GM23338 (cell line): ENCODE measurements around the gene STX16. TPM values are rescaled to one million over a fixed set of nuclear protein-coding genes. Genes with fewer than 3 reads are reported as not detected.

Experiments
- ATAC-seq: fragments of 200-7000 bp; cut with Tn5 transposase; 3 replicates; pipeline ENCODE4 v1.9.1; 2020
- DNase-seq: peaks from one replicate; pipeline ENCODE4 v3.0.0-alpha.2; 2015; ENCODE audit warnings: low spot score
- H2AFZ ChIP-seq: fragments of 200-600 bp; sonication (generic); 2 replicates; pipeline ENCODE4 v1.8.0; 2016; ENCODE audit warnings: antibody characterized with exemption, mild to moderate bottlenecking, moderate library complexity
- H3F3A ChIP-seq: fragments of 200-600 bp; sonication (generic); replicated peaks from 2 replicates; pipeline ENCODE4 v1.8.0; 2017; ENCODE audit warnings: antibody characterized with exemption, mixed run types, low read depth
- H3K27ac ChIP-seq: fragments of 200-600 bp; sonication (generic); 2 replicates; pipeline ENCODE4 v1.6.1; 2016; ENCODE audit warnings: low read depth
- H3K27me3 ChIP-seq: fragments of 200-600 bp; sonication (generic); 2 replicates; pipeline ENCODE4 v1.8.0; 2016; ENCODE audit warnings: mild to moderate bottlenecking, mixed run types, moderate library complexity; ENCODE audit not compliant: insufficient read depth
- H3K36me3 ChIP-seq: fragments of 200-600 bp; sonication (generic); 2 replicates; pipeline ENCODE4 v1.8.0; 2016; ENCODE audit warnings: mild to moderate bottlenecking; ENCODE audit not compliant: insufficient read depth
- H3K4me1 ChIP-seq: fragments of 200-600 bp; sonication (generic); 2 replicates; pipeline ENCODE4 v1.8.0; 2016; ENCODE audit warnings: mild to moderate bottlenecking, moderate library complexity; ENCODE audit not compliant: insufficient read depth
- H3K4me2 ChIP-seq: fragments of 200-600 bp; sonication (generic); 2 replicates; pipeline ENCODE4 v1.7.1; 2017; ENCODE audit warnings: mixed run types
- H3K4me3 ChIP-seq: fragments of 200-600 bp; sonication (generic); 2 replicates; pipeline ENCODE4 v1.6.1; 2016; ENCODE audit warnings: mixed run types
- H3K79me2 ChIP-seq: fragments of 200-600 bp; sonication (generic); replicated peaks from 2 replicates; pipeline ENCODE4 v1.8.0; 2017; ENCODE audit warnings: mild to moderate bottlenecking; ENCODE audit not compliant: insufficient read depth
- H3K9me2 ChIP-seq: fragments of 200-600 bp; sonication (generic); 2 replicates; pipeline ENCODE4 v1.8.0; 2017; ENCODE audit not compliant: insufficient read depth
- H4K20me1 ChIP-seq: fragments of 200-600 bp; sonication (generic); replicated peaks from 2 replicates; pipeline ENCODE4 v1.8.0; 2017; ENCODE audit warnings: mild to moderate bottlenecking; ENCODE audit not compliant: insufficient read depth
- H3K27ac Mint-ChIP-seq: 2 replicates; pipeline ENCODE4 v1.8.0; 2020; ENCODE audit warnings: inconsistent platforms, mild to moderate bottlenecking, moderate library complexity, mixed read lengths
- H3K27me3 Mint-ChIP-seq: 3 replicates; pipeline ENCODE4 v1.8.0; 2022; ENCODE audit warnings: low read depth, mild to moderate bottlenecking, moderate library complexity, mixed read lengths, inconsistent platforms; ENCODE audit not compliant: insufficient read depth, poor library complexity
- H3K36me3 Mint-ChIP-seq: 3 replicates; pipeline ENCODE4 v1.8.0; 2021; ENCODE audit warnings: low read depth, mild to moderate bottlenecking, inconsistent platforms, moderate library complexity, mixed read lengths
- H3K4me1 Mint-ChIP-seq: 3 replicates; pipeline ENCODE4 v1.8.0; 2020; ENCODE audit warnings: mild to moderate bottlenecking, inconsistent platforms, mixed read lengths
- H3K4me3 Mint-ChIP-seq: 3 replicates; pipeline ENCODE4 v1.8.0; 2021; ENCODE audit warnings: moderate library complexity, mild to moderate bottlenecking, inconsistent platforms, mixed read lengths
- H3K9me3 Mint-ChIP-seq: 3 replicates; pipeline ENCODE4 v1.8.0; 2020; ENCODE audit warnings: moderate library complexity, mild to moderate bottlenecking, inconsistent platforms, mixed read lengths
- CREB1 ChIP-seq: fragments of 250-450 bp; sonication (Bioruptor Pico); IDR thresholded peaks from 2 replicates; pipeline ENCODE4 v1.5.0; 2020; ENCODE audit warnings: low read depth, mild to moderate bottlenecking, moderate library complexity
- EZH2 ChIP-seq: fragments of 200-600 bp; sonication (generic); IDR thresholded peaks from one replicate; pipeline ENCODE4 v1.8.0; 2017; ENCODE audit warnings: antibody characterized with exemption, mild to moderate bottlenecking, low read depth; ENCODE audit not compliant: unreplicated experiment
- EZH2phosphoT487 ChIP-seq: fragments of 200-600 bp; sonication (generic); IDR thresholded peaks from one replicate; pipeline ENCODE4 v1.8.1; 2018; ENCODE audit warnings: antibody characterized with exemption; ENCODE audit not compliant: unreplicated experiment
- JUNB ChIP-seq: IDR thresholded peaks from one replicate; pipeline ENCODE4 v1.6.1; 2016; ENCODE audit warnings: antibody characterized with exemption; ENCODE audit not compliant: unreplicated experiment
- NANOG ChIP-seq: IDR thresholded peaks from 2 replicates; pipeline ENCODE4 v1.6.1; 2016; ENCODE audit warnings: antibody characterized with exemption, borderline replicate concordance
- POLR2AphosphoS5 ChIP-seq: IDR thresholded peaks from 2 replicates; pipeline ENCODE4 v1.6.1; 2016; ENCODE audit warnings: antibody characterized with exemption, low read depth
- STAT1 ChIP-seq: IDR thresholded peaks from one replicate; pipeline ENCODE4 v1.6.1; 2016; ENCODE audit warnings: antibody characterized with exemption; ENCODE audit not compliant: unreplicated experiment
- polyA plus RNA-seq: library from polyadenylated mRNA; unstranded; fragments of >200 nt; fragmentation: Nextera tagmentation; extraction: Ambion mirVana; gene quantifications from 2 replicates; pipeline ENCODE4 v1.2.1, GENCODE V29; 2016
- total RNA-seq: library from RNA; depleted of rRNA; stranded (reverse); fragments of >200 nt; shearing (Covaris generic); gene quantifications from 2 replicates; pipeline ENCODE4 v1.2.3, GENCODE V29; 2014
- TF ChIP-seq, protein P1 (sequence below): IDR thresholded peaks from one replicate; pipeline ENCODE4 v1.6.1; 2018; ENCODE audit warnings: antibody characterized with exemption; ENCODE audit not compliant: unreplicated experiment
- TF ChIP-seq, protein P2 (sequence below): IDR thresholded peaks from 2 replicates; pipeline ENCODE4 v1.6.1; 2016; ENCODE audit warnings: antibody characterized with exemption

The STX16 gene
- total and polyA plus RNA-seq, 2 experiments from 2014 or later = 31.2 to 70.5 TPM

DNA sequence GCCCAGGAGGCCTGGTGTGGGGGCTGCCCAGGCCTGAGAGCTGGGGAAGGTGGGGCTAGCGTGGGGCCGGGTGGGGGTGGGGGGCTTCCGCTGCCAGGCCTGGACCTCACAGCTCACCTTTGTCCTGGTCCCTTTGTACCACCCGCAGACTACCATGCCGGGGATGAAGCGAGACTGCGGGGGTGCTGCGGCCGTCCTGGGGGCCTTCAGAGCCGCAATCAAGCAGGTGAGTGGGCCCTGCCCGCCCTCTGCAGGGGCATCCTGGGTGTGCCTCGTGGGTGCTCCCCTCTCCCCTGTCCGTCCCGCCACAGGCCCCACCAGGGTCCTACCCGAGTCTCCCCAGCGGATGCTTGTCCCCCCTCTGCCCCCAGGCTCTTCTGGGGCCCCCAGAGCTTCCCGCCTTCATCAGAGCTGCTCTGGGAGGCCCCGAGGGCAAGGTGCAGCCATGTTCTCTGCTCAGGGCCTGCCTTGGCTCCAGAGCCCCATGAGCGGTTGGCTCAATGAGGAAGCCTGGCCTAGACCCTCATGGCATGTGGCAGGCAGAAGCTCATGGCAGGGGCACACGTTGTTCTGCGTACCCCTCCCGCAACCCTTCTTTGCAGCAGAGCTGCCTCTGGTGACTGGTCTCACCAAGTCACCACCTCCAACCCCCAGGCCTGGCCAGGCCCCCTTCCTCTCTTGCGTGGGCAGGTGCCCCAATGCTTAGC, 56.0 kb downstream of the STX16 start:
- H3F3A ChIP-seq = no peaks in the 10 kb centered on the region
- peaks cover 7% of the 10 kb centered on the region; the same call in 2 of the 3 replicates for H3K9me3 Mint-ChIP-seq
- no peak for ATAC-seq
- no peak overlapping the region for H2AFZ ChIP-seq
- DNase-seq = no peak
- H3K4me3 Mint-ChIP-seq = no peak overlapping the region
- no peaks in the 10 kb centered on the region for H3K27me3 ChIP-seq
- H3K4me3 ChIP-seq = no peak overlapping the region
- H3K36me3 Mint-ChIP-seq = peaks cover 45% of the 10 kb centered on the region
- H4K20me1 ChIP-seq = no peaks in the 10 kb centered on the region
- H3K27ac Mint-ChIP-seq = no peak overlapping the region
- H3K36me3 ChIP-seq = 0 out of 2 replicates have a peak, but pooled peaks cover 9% of the 10 kb centered on the region
- no peak overlapping the region for H3K4me2 ChIP-seq
- peaks cover 11% of the 10 kb centered on the region; the same call in 2 of the 3 replicates for H3K4me1 Mint-ChIP-seq
- peaks cover 7% of the 10 kb centered on the region for H3K27me3 Mint-ChIP-seq
- H3K9me2 ChIP-seq = no peaks in the 10 kb centered on the region
- H3K79me2 ChIP-seq = no peaks in the 10 kb centered on the region
- H3K4me1 ChIP-seq = no peaks in the 10 kb centered on the region
- no peak for TF ChIP-seq POLR2AphosphoS5
- no peak for TF ChIP-seq STAT1
- TF ChIP-seq EZH2phosphoT487 = no peak
- TF ChIP-seq NANOG = no peak
- no peak for TF ChIP-seq EZH2
- TF ChIP-seq CREB1 (CRISPR knock-in tag) = no peak
- TF ChIP-seq, protein P1, sequence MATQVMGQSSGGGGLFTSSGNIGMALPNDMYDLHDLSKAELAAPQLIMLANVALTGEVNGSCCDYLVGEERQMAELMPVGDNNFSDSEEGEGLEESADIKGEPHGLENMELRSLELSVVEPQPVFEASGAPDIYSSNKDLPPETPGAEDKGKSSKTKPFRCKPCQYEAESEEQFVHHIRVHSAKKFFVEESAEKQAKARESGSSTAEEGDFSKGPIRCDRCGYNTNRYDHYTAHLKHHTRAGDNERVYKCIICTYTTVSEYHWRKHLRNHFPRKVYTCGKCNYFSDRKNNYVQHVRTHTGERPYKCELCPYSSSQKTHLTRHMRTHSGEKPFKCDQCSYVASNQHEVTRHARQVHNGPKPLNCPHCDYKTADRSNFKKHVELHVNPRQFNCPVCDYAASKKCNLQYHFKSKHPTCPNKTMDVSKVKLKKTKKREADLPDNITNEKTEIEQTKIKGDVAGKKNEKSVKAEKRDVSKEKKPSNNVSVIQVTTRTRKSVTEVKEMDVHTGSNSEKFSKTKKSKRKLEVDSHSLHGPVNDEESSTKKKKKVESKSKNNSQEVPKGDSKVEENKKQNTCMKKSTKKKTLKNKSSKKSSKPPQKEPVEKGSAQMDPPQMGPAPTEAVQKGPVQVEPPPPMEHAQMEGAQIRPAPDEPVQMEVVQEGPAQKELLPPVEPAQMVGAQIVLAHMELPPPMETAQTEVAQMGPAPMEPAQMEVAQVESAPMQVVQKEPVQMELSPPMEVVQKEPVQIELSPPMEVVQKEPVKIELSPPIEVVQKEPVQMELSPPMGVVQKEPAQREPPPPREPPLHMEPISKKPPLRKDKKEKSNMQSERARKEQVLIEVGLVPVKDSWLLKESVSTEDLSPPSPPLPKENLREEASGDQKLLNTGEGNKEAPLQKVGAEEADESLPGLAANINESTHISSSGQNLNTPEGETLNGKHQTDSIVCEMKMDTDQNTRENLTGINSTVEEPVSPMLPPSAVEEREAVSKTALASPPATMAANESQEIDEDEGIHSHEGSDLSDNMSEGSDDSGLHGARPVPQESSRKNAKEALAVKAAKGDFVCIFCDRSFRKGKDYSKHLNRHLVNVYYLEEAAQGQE = no peak
- TF ChIP-seq, protein P2, sequence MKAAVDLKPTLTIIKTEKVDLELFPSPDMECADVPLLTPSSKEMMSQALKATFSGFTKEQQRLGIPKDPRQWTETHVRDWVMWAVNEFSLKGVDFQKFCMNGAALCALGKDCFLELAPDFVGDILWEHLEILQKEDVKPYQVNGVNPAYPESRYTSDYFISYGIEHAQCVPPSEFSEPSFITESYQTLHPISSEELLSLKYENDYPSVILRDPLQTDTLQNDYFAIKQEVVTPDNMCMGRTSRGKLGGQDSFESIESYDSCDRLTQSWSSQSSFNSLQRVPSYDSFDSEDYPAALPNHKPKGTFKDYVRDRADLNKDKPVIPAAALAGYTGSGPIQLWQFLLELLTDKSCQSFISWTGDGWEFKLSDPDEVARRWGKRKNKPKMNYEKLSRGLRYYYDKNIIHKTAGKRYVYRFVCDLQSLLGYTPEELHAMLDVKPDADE = no peak
- H3K27ac ChIP-seq = no peak overlapping the region

DNA sequence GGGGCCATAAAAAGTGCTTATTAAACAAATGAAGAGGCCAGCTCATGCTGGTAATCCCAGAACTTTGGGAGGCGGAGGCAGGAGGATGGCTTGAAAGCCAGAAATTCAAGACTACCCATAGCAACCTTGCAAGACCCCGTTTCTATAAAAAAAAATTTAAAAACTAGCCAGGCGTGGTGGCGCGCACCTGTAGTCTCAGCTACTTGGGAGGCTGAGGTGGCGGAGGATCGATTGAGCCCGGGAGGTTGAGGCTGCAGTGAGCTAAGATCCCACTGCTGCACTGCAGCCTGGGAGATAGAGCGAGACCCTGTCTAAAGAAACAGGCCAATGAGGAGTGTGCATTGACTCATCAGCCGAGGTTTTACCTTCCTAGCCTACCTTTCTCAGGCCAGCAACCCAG, 56.7 kb downstream of the STX16 start:
- no peak for ATAC-seq
- Mint-ChIP-seq H3K27ac (no peak overlapping the region; the same call in 1 of the 2 replicates), H3K36me3 (peaks cover 38% of the 10 kb centered on the region), H3K4me3 (no peak overlapping the region), H3K9me3 (peaks cover 7% of the 10 kb centered on the region; the same call in 2 of the 3 replicates), H3K4me1 (peaks cover 5% of the 10 kb centered on the region; the same call in 1 of the 3 replicates), H3K27me3 (peaks cover 7% of the 10 kb centered on the region)
- Histone ChIP-seq H3K4me2 (no peak overlapping the region), H3K27me3 (no peaks in the 10 kb centered on the region), H4K20me1 (no peaks in the 10 kb centered on the region), H3K36me3 (0 out of 2 replicates have a peak, but pooled peaks cover 9% of the 10 kb centered on the region), H3K4me3 (no peak overlapping the region), H3F3A (no peaks in the 10 kb centered on the region), H3K27ac (no peak overlapping the region), H3K79me2 (no peaks in the 10 kb centered on the region), H2AFZ (no peak overlapping the region), H3K4me1 (no peaks in the 10 kb centered on the region), H3K9me2 (no peaks in the 10 kb centered on the region)
- DNase-seq = no peak
- TF ChIP-seq CREB1 (CRISPR knock-in tag) (no peak), JUNB (no peak), EZH2phosphoT487 (no peak)
